SK-N-SH (cell line): Measurements from ENCODE around the gene CCDC178. TPM values are rescaled to one million over a fixed set of nuclear protein-coding genes. Genes with fewer than 3 reads are reported as not detected.

ENCODE experiments used
- CTCF ChIA-PET: fragments of 300-600, 350-600 bp; formaldehyde crosslinking; extraction: SDS; loops from one replicate; lab custom pipeline; 2021; lab: Yijun Ruan, JAX
- POLR2A ChIA-PET: fragments of 350-600 bp; sonication (Branson Sonifier 250); formaldehyde crosslinking; extraction: SDS; loops from one replicate; lab custom pipeline; 2020; ENCODE audit warnings: antibody characterized with exemption, inconsistent platforms; lab: Yijun Ruan, JAX
- DNase-seq: peaks from one replicate; pipeline ENCODE4 v3.0.0; 2012
- H2AFZ ChIP-seq: fragments of 200-600 bp; sonication (generic); 2 replicates; pipeline ENCODE4 v1.8.1; 2016; ENCODE audit warnings: antibody characterized with exemption, mild to moderate bottlenecking, low read depth
- H3F3A ChIP-seq: fragments of 200-600 bp; sonication (generic); replicated peaks from 2 replicates; pipeline ENCODE3; 2016; ENCODE audit warnings: antibody characterized with exemption, mild to moderate bottlenecking; ENCODE audit not compliant: insufficient read depth
- H3K27ac ChIP-seq, 2 experiments: fragments of 200-500 bp in 1 of 2; fragments of 200-600 bp in 1 of 2; sonication (Bioruptor generic) in 1 of 2; sonication (generic), shearing (Covaris generic) in 1 of 2; 2 replicates each; pipeline versions ENCODE4 v1.5.1 to v1.6.1; 2014 to 2016; ENCODE audit warnings: low read depth in 2 of 2, inconsistent platforms in 1 of 2, low read length in 1 of 2, mild to moderate bottlenecking in 1 of 2, mixed read lengths in 1 of 2
- H3K27me3 ChIP-seq: fragments of 200-600 bp; sonication (generic), shearing (Covaris generic); 2 replicates; pipeline ENCODE4 v1.6.1; 2016; ENCODE audit warnings: mixed run types; ENCODE audit not compliant: insufficient read depth
- H3K36me3 ChIP-seq, 2 experiments: fragments of 200-500 bp in 1 of 2; fragments of 200-600 bp in 1 of 2; sonication (Bioruptor generic) in 1 of 2; sonication (generic) in 1 of 2; replicated peaks in 1 of 2; 2 replicates each; pipeline versions ENCODE3 to v1.5.1; 2014 to 2016; ENCODE audit warnings: low read length in 1 of 2, mild to moderate bottlenecking in 1 of 2; ENCODE audit not compliant: insufficient read depth in 2 of 2, control insufficient read depth in 1 of 2
- H3K4me1 ChIP-seq, 2 experiments: fragments of 200-500 bp in 1 of 2; fragments of 200-600 bp in 1 of 2; sonication (Bioruptor generic) in 1 of 2; sonication (generic), shearing (Covaris generic) in 1 of 2; 2 replicates each; pipeline versions ENCODE4 v1.5.1 to v1.6.1; 2014 to 2016; ENCODE audit warnings: low read depth in 1 of 2, low read length in 1 of 2, mixed run types in 1 of 2; ENCODE audit not compliant: insufficient read depth in 2 of 2, control insufficient read depth in 1 of 2
- H3K4me2 ChIP-seq: fragments of 200-600 bp; sonication (generic), shearing (Covaris generic); 2 replicates; pipeline ENCODE4 v1.6.1; 2017; ENCODE audit warnings: mixed run types
- H3K4me3 ChIP-seq, 2 experiments: fragments of 200-500 bp in 1 of 2; fragments of 200-600 bp in 1 of 2; sonication (Bioruptor generic) in 1 of 2; sonication (generic), shearing (Covaris generic) in 1 of 2; 2 replicates each; pipeline versions ENCODE4 v1.5.1 to v1.8.1; 2014 to 2016; ENCODE audit warnings: low read depth in 2 of 2, inconsistent platforms in 1 of 2, low read length in 1 of 2, mild to moderate bottlenecking in 1 of 2, mixed read lengths in 1 of 2, moderate library complexity in 1 of 2
- H3K79me2 ChIP-seq: fragments of 200-600 bp; sonication (generic); 2 replicates; pipeline ENCODE4 v1.8.1; 2017; ENCODE audit warnings: mild to moderate bottlenecking; ENCODE audit not compliant: insufficient read depth
- H3K9ac ChIP-seq: fragments of 200-600 bp; sonication (generic); 2 replicates; pipeline ENCODE4 v1.6.1; 2017; ENCODE audit warnings: mixed run types
- H3K9me2 ChIP-seq: fragments of 200-600 bp; sonication (generic); 2 replicates; pipeline ENCODE4 v1.6.1; 2017; ENCODE audit warnings: mixed run types
- H3K9me3 ChIP-seq: fragments of 200-600 bp; sonication (generic); 2 replicates; pipeline ENCODE4 v1.6.1; 2017; ENCODE audit warnings: mixed run types, mild to moderate bottlenecking, moderate library complexity
- H4K20me1 ChIP-seq: fragments of 200-600 bp; sonication (generic); 2 replicates; pipeline ENCODE4 v1.6.1; 2017; ENCODE audit warnings: mild to moderate bottlenecking, mixed run types; ENCODE audit not compliant: insufficient read depth
- CHD2 ChIP-seq: fragments of 150-350 bp; IDR thresholded peaks from 2 replicates; pipeline ENCODE4 v1.6.1; 2018; ENCODE audit warnings: low read length; ENCODE audit not compliant: partially characterized antibody
- EZH2phosphoT487 ChIP-seq: fragments of 200-600 bp; sonication (generic); IDR thresholded peaks from 2 replicates; pipeline ENCODE4 v1.6.1; 2017; ENCODE audit warnings: low read depth, mixed run types, mild to moderate bottlenecking, antibody characterized with exemption, moderate library complexity, borderline replicate concordance
- IRF3 ChIP-seq: fragments of 150-350 bp; IDR thresholded peaks from 2 replicates; pipeline ENCODE4 v1.6.1; 2016; ENCODE audit warnings: mild to moderate bottlenecking, low read depth, low read length
- JUND ChIP-seq: IDR thresholded peaks from 2 replicates; pipeline ENCODE4 v1.4.0; 2012
- MEF2A ChIP-seq: IDR thresholded peaks from 2 replicates; pipeline ENCODE4 v1.4.0; 2012; ENCODE audit warnings: low read depth, borderline replicate concordance
- NRF1 ChIP-seq: IDR thresholded peaks from 2 replicates; pipeline ENCODE4 v1.6.1; 2012; ENCODE audit warnings: low read depth, mild to moderate bottlenecking, low read length
- RAD21 ChIP-seq: IDR thresholded peaks from 2 replicates; pipeline ENCODE4 v1.6.1; 2012; ENCODE audit warnings: mild to moderate bottlenecking, low read length
- RFX5 ChIP-seq: IDR thresholded peaks from 2 replicates; pipeline ENCODE4 v1.6.1; 2012; ENCODE audit warnings: mild to moderate bottlenecking, improper control_type of control experiment, low read length
- RXRA ChIP-seq: IDR thresholded peaks from 2 replicates; pipeline ENCODE4 v1.4.0; 2012; ENCODE audit warnings: low read depth, mild to moderate bottlenecking, borderline replicate concordance
- SIN3A ChIP-seq: IDR thresholded peaks from 2 replicates; pipeline ENCODE4 v1.6.1; 2012; ENCODE audit warnings: low read depth, mild to moderate bottlenecking, low read length, moderate library complexity, borderline replicate concordance
- SMC3 ChIP-seq: IDR thresholded peaks from 2 replicates; pipeline ENCODE4 v1.6.1; 2012; ENCODE audit warnings: low read depth, low read length, improper control_type of control experiment
- TAF1 ChIP-seq: IDR thresholded peaks from 2 replicates; pipeline ENCODE4 v1.6.1; 2012; ENCODE audit warnings: low read depth, mild to moderate bottlenecking, low read length, moderate library complexity, borderline replicate concordance
- TEAD4 ChIP-seq: IDR thresholded peaks from 2 replicates; pipeline ENCODE4 v1.4.0; 2012; ENCODE audit warnings: mild to moderate bottlenecking, borderline replicate concordance; ENCODE audit not compliant: insufficient read depth
- YY1 ChIP-seq: IDR thresholded peaks from 2 replicates; pipeline ENCODE4 v1.4.0; 2012; ENCODE audit warnings: low read depth, mild to moderate bottlenecking
- WGBS: methylation state at CpG from one replicate; pipeline ENCODE4 v1.1.6; 2017; ENCODE audit warnings: low lambda C conversion rate; 5-methylcytosine and 5-hydroxymethylcytosine counted together
- polyA plus RNA-seq, 3 experiments: library from polyadenylated mRNA; depleted of rRNA; stranded (reverse); fragments of >200 nt; gene quantifications; 2 replicates each; pipeline ENCODE4 v1.2.3, GENCODE V29; 2012
- TF ChIP-seq, protein P1 (sequence below): IDR thresholded peaks from 2 replicates; pipeline ENCODE4; 2012
- TF ChIP-seq, protein P2 (sequence below): IDR thresholded peaks from 2 replicates; pipeline ENCODE4 v1.4.0; 2012; ENCODE audit warnings: low read depth, borderline replicate concordance
- TF ChIP-seq, protein P3 (sequence below): IDR thresholded peaks from 2 replicates; pipeline ENCODE4 v1.4.0; 2012; ENCODE audit warnings: low read depth, borderline replicate concordance

The CCDC178 gene
- polyA plus RNA-seq, 1 of the 3 experiments (the other 2 are of a cell fraction): not detected

DNA sequence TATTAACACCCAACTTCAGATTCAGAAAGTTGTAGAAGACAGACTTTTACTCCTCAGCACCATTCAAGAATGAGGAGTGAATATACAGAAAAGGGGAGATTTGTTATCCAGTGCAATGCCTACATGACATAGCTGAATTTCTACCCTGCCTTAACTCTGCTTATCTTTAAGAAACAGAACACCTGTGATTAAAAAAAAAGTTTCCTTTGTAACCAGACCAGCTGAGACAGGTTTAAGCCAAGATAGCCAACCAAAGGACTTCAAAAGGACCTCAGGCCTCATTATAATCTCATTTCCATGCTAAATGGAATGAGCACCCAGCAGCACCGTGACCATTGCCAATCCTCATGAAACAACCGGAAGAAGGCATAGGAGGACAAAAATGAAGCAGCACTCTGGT is 122.9 kb downstream of the CCDC178 start:
- no peak overlapping the region for H2AFZ ChIP-seq
- no peaks in the 10 kb centered on the region for H4K20me1 ChIP-seq
- H3K4me2 ChIP-seq: no peak overlapping the region
- no peak overlapping the region for H3K27ac ChIP-seq
- H3K9me3 ChIP-seq: no peaks in the 10 kb centered on the region
- no peaks in the 10 kb centered on the region for H3K27me3 ChIP-seq
- no peaks in the 10 kb centered on the region for H3F3A ChIP-seq
- no peak for DNase-seq
- H3K4me1 ChIP-seq: no peaks in the 10 kb centered on the region
- WGBS: 38% methylated on average over 2 of the region's 2 CpGs
- POLR2A ChIA-PET: no interaction called here
- H3K9ac ChIP-seq: no peak overlapping the region
- no peaks in the 10 kb centered on the region for H3K36me3 ChIP-seq
- no peaks in the 10 kb centered on the region for H3K9me2 ChIP-seq
- no peak overlapping the region for H3K4me3 ChIP-seq
- TF ChIP-seq IRF3 (no peak), RFX5 (no peak), TEAD4 (no peak), NRF1 (no peak), SMC3 (no peak), MEF2A (no peak)
- TF ChIP-seq, protein P1, sequence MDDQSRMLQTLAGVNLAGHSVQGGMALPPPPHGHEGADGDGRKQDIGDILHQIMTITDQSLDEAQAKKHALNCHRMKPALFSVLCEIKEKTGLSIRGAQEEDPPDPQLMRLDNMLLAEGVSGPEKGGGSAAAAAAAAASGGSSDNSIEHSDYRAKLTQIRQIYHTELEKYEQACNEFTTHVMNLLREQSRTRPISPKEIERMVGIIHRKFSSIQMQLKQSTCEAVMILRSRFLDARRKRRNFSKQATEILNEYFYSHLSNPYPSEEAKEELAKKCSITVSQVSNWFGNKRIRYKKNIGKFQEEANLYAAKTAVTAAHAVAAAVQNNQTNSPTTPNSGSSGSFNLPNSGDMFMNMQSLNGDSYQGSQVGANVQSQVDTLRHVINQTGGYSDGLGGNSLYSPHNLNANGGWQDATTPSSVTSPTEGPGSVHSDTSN: no peak
- CTCF ChIA-PET: no interaction called here
- no peaks in the 10 kb centered on the region for H3K79me2 ChIP-seq

DNA sequence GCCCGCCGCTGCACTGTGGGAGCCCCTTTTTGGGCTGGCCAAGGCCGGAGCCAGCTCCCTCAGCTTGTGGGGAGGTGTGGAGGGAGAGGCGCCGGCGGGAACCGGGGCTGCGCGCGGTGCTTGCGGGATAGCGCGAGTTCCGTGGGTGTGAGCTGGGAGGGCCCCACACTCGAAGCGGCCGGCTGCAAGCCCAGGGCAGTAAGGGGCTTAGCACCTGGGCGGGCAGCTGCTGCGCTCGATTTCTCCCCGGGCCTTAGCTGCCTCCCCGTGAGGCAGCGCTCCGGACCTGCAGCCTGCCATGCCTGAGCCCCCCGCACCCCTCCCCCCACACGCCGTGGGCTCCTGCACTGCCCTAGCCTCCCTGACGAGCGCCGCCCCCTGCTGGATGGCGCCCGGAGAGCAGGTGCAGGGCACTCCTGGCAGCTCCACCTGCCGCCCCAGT is 124.4 kb downstream of the CCDC178 start:
- H3K9me2 ChIP-seq: no peaks in the 10 kb centered on the region
- POLR2A ChIA-PET: no interaction called here
- no peaks in the 10 kb centered on the region for H3K27me3 ChIP-seq
- 84% methylated on average over 19 of the region's 33 CpGs for WGBS
- no peak for DNase-seq
- no peak overlapping the region for H3K27ac ChIP-seq
- H3K9me3 ChIP-seq: no peaks in the 10 kb centered on the region
- no peak overlapping the region for H3K9ac ChIP-seq
- H2AFZ ChIP-seq: no peak overlapping the region
- H3K4me1 ChIP-seq: no peaks in the 10 kb centered on the region
- CTCF ChIA-PET: no interaction called here
- H3K4me3 ChIP-seq: no peak overlapping the region
- H3F3A ChIP-seq: no peaks in the 10 kb centered on the region
- TF ChIP-seq MEF2A (no peak), JUND (no peak), RFX5 (no peak), TAF1 (no peak), SIN3A (no peak), YY1 (no peak), EZH2phosphoT487 (no peak), CHD2 (no peak), NRF1 (no peak), RXRA (no peak), RAD21 (no peak)
- TF ChIP-seq, protein P2, sequence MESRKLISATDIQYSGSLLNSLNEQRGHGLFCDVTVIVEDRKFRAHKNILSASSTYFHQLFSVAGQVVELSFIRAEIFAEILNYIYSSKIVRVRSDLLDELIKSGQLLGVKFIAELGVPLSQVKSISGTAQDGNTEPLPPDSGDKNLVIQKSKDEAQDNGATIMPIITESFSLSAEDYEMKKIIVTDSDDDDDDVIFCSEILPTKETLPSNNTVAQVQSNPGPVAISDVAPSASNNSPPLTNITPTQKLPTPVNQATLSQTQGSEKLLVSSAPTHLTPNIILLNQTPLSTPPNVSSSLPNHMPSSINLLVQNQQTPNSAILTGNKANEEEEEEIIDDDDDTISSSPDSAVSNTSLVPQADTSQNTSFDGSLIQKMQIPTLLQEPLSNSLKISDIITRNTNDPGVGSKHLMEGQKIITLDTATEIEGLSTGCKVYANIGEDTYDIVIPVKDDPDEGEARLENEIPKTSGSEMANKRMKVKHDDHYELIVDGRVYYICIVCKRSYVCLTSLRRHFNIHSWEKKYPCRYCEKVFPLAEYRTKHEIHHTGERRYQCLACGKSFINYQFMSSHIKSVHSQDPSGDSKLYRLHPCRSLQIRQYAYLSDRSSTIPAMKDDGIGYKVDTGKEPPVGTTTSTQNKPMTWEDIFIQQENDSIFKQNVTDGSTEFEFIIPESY: no peak
- TF ChIP-seq, protein P1: no peak
- TF ChIP-seq, protein P3, sequence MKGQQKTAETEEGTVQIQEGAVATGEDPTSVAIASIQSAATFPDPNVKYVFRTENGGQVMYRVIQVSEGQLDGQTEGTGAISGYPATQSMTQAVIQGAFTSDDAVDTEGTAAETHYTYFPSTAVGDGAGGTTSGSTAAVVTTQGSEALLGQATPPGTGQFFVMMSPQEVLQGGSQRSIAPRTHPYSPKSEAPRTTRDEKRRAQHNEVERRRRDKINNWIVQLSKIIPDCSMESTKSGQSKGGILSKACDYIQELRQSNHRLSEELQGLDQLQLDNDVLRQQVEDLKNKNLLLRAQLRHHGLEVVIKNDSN: no peak
- no peak overlapping the region for H3K4me2 ChIP-seq
- no peaks in the 10 kb centered on the region for H3K79me2 ChIP-seq
- no peaks in the 10 kb centered on the region for H3K36me3 ChIP-seq
- H4K20me1 ChIP-seq: no peaks in the 10 kb centered on the region
